Activated B cell treated with CpG ODN at 0.5 μM for 24 hours (primary cell): ENCODE results near the gene GRIK3. TPM values are rescaled to one million over a fixed set of nuclear protein-coding genes. Genes with fewer than 3 reads are reported as not detected.
"Not testable (repeated sequence)": the region's sequence is repeated elsewhere in the genome, so short reads cannot be mapped to it uniquely, and the experiment has no call there.

Source experiments
- ATAC-seq: fragments of 200-7000 bp; cut with Tn5 transposase; one replicate; pipeline ENCODE4 v1.10.0; 2021; ENCODE audit warnings: low read depth, mild to moderate bottlenecking, moderate library complexity
- CTCF ChIA-PET: fragments of 350-600 bp; sonication (Branson Sonifier 250); formaldehyde crosslinking; loops from one replicate; lab custom pipeline; 2021; ENCODE audit warnings: antibody characterized with exemption; lab: Charles Lee
- POLR2A ChIA-PET: fragments of 350-600 bp; sonication (Branson Sonifier 250); formaldehyde crosslinking; loops from one replicate; lab custom pipeline; 2021; ENCODE audit warnings: antibody characterized with exemption; lab: Charles Lee
- DNase-seq: peaks from one replicate; pipeline ENCODE4 v3.0.0; 2022
- H3K27ac Mint-ChIP-seq: one replicate; pipeline ENCODE4 v1.8.0; 2020; ENCODE audit warnings: mixed read lengths
- H3K27me3 Mint-ChIP-seq: one replicate; pipeline ENCODE4 v1.8.0; 2021; ENCODE audit warnings: mixed read lengths
- H3K36me3 Mint-ChIP-seq: one replicate; pipeline ENCODE4 v1.8.0; 2021; ENCODE audit warnings: low read depth, mixed read lengths
- H3K4me1 Mint-ChIP-seq: one replicate; pipeline ENCODE4 v1.8.0; 2021; ENCODE audit warnings: mixed read lengths
- H3K4me3 Mint-ChIP-seq: one replicate; pipeline ENCODE4 v1.8.0; 2020; ENCODE audit warnings: mild to moderate bottlenecking, mixed read lengths
- H3K9me3 Mint-ChIP-seq: one replicate; pipeline ENCODE4 v1.8.0; 2020; ENCODE audit warnings: mixed read lengths
- intact Hi-C: fragments of 100-400 bp; cut with micrococcal nuclease; formaldehyde crosslinking; loops from one replicate; pipeline ENCODE4 v1.15.1; 2024
- total RNA-seq: library from RNA; stranded (reverse); gene quantifications from 2 replicates; pipeline ENCODE4 v1.2.3, GENCODE V29; 2022
- TF ChIP-seq, protein P1 (sequence below): fragments of 200-600 bp; IDR thresholded peaks from one replicate; pipeline ENCODE4 v1.8.0; 2022; ENCODE audit warnings: antibody characterized with exemption, mild to moderate bottlenecking

The GRIK3 gene
- total RNA-seq, 1 donor from 2014 or later, result 0.35 TPM

DNA sequence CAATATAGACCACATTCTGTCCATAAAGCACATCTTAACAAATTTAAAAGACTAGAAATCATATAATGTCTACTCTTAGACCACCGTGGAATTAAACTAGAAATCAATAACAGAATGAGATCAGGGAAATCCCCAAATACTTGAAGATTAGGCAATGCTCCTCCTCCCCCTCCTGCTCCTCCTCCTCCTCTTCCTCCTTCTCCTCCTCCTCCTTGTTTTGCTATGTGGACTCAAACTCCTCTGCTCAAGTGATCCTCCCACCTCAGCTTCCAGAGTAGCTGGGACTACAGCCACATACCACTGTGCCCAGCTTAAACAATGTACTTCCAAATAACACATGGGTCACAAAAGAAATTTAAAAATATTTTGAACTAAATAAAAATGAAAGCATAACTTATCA is 134.2 kb downstream of the GRIK3 start:
- Mint-ChIP-seq H3K9me3 (peaks cover 21% of the 10 kb centered on the region), H3K36me3 (peaks cover 2% of the 10 kb centered on the region), H3K4me3 (no peak overlapping the region), H3K4me1 (no peaks in the 10 kb centered on the region), H3K27ac (no peak overlapping the region), H3K27me3 (peaks cover 7% of the 10 kb centered on the region)
- intact Hi-C loops, result no loop called here
- no peak for DNase-seq
- CTCF ChIA-PET, result no interaction called here
- no peak for ATAC-seq
- TF ChIP-seq, protein P1, sequence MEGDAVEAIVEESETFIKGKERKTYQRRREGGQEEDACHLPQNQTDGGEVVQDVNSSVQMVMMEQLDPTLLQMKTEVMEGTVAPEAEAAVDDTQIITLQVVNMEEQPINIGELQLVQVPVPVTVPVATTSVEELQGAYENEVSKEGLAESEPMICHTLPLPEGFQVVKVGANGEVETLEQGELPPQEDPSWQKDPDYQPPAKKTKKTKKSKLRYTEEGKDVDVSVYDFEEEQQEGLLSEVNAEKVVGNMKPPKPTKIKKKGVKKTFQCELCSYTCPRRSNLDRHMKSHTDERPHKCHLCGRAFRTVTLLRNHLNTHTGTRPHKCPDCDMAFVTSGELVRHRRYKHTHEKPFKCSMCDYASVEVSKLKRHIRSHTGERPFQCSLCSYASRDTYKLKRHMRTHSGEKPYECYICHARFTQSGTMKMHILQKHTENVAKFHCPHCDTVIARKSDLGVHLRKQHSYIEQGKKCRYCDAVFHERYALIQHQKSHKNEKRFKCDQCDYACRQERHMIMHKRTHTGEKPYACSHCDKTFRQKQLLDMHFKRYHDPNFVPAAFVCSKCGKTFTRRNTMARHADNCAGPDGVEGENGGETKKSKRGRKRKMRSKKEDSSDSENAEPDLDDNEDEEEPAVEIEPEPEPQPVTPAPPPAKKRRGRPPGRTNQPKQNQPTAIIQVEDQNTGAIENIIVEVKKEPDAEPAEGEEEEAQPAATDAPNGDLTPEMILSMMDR, result no peak
- POLR2A ChIA-PET, result no interaction called here

DNA sequence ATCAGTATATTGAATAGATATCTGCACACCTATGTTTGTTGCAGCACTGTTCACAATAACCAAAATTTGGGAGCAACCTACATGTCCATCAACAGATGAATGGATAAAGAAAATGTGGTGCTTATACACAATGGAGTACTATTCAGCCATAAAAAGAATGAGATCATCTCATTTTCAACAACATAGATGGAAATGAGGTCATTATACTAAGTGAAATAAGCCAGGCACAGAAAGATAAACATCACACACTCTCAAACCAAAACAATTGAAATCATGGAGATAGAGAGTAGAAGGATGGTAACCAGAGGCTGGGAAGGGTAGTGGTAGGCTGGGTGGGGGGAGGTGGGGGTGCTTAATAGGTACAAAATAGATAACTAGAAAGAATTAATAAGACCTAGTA is 136.5 kb downstream of the GRIK3 start:
- H3K4me1 Mint-ChIP-seq, POLR2A ChIA-PET, H3K36me3 Mint-ChIP-seq, H3K27ac Mint-ChIP-seq, H3K4me3 Mint-ChIP-seq, CTCF ChIA-PET, ATAC-seq, DNase-seq, intact Hi-C loops: not testable (repeated sequence)
- Mint-ChIP-seq H3K27me3 (peaks cover 10% of the 10 kb centered on the region), H3K9me3 (peaks cover 21% of the 10 kb centered on the region)

DNA sequence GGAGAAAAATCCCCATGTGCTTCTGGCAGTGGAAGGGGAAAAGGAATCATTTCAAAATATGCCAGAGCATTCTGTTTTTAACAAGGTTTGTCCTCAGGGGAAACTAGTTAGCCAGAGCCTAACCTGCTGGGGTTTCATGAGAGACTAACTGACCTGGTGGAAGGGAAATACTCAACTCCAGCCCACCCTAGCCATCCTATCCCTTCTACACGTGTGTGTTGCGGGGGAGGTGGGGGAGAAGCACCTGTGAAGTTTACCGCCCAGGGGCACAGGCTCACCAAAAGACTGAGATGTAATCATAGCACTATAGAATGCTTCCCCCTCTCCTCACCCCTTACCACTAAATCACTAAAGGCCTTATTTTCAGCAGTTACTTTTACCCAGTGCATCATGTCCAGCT is 139.5 kb downstream of the GRIK3 start:
- intact Hi-C loops, result no loop called here
- H3K27ac Mint-ChIP-seq, result no peak overlapping the region
- H3K4me3 Mint-ChIP-seq, result no peak overlapping the region
- ChIA-PET POLR2A (no interaction called here), CTCF (no interaction called here)
- H3K9me3 Mint-ChIP-seq, result peaks cover 11% of the 10 kb centered on the region
- H3K36me3 Mint-ChIP-seq, result peaks cover 2% of the 10 kb centered on the region
- no peak for ATAC-seq
- DNase-seq, result no peak
- H3K27me3 Mint-ChIP-seq, result peaks cover 6% of the 10 kb centered on the region
- H3K4me1 Mint-ChIP-seq, result no peaks in the 10 kb centered on the region
- TF ChIP-seq, protein P1, result no peak

DNA sequence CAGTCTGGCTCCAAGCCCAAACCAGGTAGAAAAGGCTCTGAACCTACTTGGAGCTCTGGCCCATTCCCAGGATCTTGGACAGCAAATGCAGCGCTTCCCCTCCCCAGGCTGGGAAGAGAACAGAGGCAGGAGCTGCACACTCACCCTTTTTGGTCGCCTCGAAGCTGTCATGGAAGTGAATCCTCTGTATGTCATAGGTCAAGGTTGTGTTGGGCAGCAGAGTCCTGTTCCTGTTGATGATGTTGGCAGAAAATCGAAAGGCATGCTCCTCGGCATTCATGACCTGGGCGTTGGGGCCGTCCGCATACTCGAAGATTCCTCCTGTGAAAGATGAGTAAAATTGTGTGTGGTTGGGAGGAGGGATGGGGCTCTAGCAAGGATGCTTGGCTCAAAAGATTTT is 143.5 kb downstream of the GRIK3 start:
- no peaks in the 10 kb centered on the region for H3K36me3 Mint-ChIP-seq
- no peaks in the 10 kb centered on the region for H3K9me3 Mint-ChIP-seq
- no peaks in the 10 kb centered on the region for H3K4me1 Mint-ChIP-seq
- POLR2A ChIA-PET, result no interaction called here
- intact Hi-C loops, result no loop called here
- no peak overlapping the region for H3K4me3 Mint-ChIP-seq
- TF ChIP-seq, protein P1, result no peak
- no peak for ATAC-seq
- peaks cover 18% of the 10 kb centered on the region for H3K27me3 Mint-ChIP-seq
- no peak overlapping the region for H3K27ac Mint-ChIP-seq
- CTCF ChIA-PET, result no interaction called here
- no peak for DNase-seq

DNA sequence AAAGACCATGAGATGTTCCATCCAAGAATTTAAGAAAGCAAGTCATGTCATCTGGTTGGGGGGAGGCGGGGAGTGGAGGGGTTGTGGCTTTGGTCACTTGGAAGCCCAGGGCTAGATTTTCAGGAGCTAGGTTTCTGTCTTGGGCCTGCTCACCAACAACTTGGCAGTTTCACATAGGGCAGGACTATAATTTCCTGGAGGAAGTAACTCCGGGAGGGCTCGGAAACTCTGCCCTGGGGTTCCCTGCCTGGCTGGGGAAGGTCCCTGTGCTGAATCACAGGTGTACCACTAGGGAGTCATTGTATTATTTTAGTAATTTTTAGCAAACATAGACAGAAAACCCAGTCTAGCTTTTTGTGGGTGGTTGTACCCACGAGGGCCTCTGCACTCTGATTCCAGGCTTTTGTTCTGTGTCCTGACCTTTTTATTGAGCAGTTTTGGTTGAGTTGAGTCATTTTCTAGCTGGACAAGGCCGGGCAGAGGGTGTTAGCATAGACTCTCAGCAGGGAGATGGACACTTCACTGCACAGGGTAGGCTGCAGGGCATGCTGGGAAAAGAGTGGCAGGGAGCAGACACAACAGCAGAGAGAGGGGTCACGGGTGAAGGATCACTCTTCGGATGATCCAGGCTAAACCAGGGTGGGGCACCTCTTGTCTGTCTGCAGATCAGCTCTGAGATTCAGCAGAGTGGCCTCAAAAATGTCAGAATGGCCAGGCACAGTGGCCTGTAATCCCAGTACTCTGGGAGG is 144.7 kb downstream of the GRIK3 start:
- Mint-ChIP-seq H3K4me3 (no peak overlapping the region), H3K4me1 (no peaks in the 10 kb centered on the region), H3K36me3 (no peaks in the 10 kb centered on the region), H3K27me3 (peaks cover 18% of the 10 kb centered on the region), H3K9me3 (no peaks in the 10 kb centered on the region), H3K27ac (no peak overlapping the region)
- DNase-seq (no peak), ATAC-seq (no peak)
- intact Hi-C loops, result no loop called here
- ChIA-PET POLR2A (no interaction called here), CTCF (no interaction called here)
- TF ChIP-seq, protein P1, result no peak
